HCT116 (cell line): ENCODE results near the gene PTPN22.

Source experiments
- CEBPB ChIP-seq: IDR thresholded peaks from 2 replicates; pipeline ENCODE4 v1.6.1; 2012; ENCODE audit warnings: low read depth
- EGR1 ChIP-seq: IDR thresholded peaks from 2 replicates; pipeline ENCODE4 v1.6.1; 2012; ENCODE audit warnings: low read depth
- EZH2 ChIP-seq: fragments of 200-600 bp; sonication (generic); IDR thresholded peaks from 2 replicates; pipeline ENCODE4 v1.6.1; 2017; ENCODE audit warnings: antibody characterized with exemption, mixed run types
- EZH2phosphoT487 ChIP-seq: fragments of 200-600 bp; IDR thresholded peaks from 2 replicates; pipeline ENCODE4 v1.6.1; 2018; ENCODE audit warnings: antibody characterized with exemption, borderline replicate concordance
- JUND ChIP-seq: IDR thresholded peaks from 2 replicates; pipeline ENCODE4 v1.6.1; 2012
- POLR2A ChIP-seq: IDR thresholded peaks from 2 replicates; pipeline ENCODE4 v1.7.0; 2011; ENCODE audit warnings: borderline replicate concordance; ENCODE audit not compliant: insufficient read depth, insufficient read length; ENCODE audit errors: extremely low read depth
- POLR2AphosphoS5 ChIP-seq: IDR thresholded peaks from 2 replicates; pipeline ENCODE4 v1.6.1; 2011; ENCODE audit warnings: mild to moderate bottlenecking, low read depth, low read length, moderate library complexity
- RAD21 ChIP-seq: IDR thresholded peaks from 2 replicates; pipeline ENCODE4 v1.6.1; 2012; ENCODE audit warnings: low read depth, mild to moderate bottlenecking
- SIN3A ChIP-seq: IDR thresholded peaks from 2 replicates; pipeline ENCODE4 v1.6.1; 2012; ENCODE audit warnings: low read depth
- YY1 ChIP-seq: IDR thresholded peaks from 2 replicates; pipeline ENCODE4 v1.6.1; 2011; ENCODE audit warnings: low read length, low read depth, moderate library complexity, mild to moderate bottlenecking; ENCODE audit not compliant: insufficient replicate concordance; ENCODE audit errors: extremely low read depth
- ZFX ChIP-seq: fragments of 450-650 bp; IDR thresholded peaks from 2 replicates; pipeline ENCODE4 v1.6.1; 2017
- ZNF274 ChIP-seq: fragments of 200-500 bp; sonication (Bioruptor generic); IDR thresholded peaks from 2 replicates; pipeline ENCODE4 v1.6.1; 2014; ENCODE audit warnings: mild to moderate bottlenecking, low read depth, low read length, inconsistent platforms
- TF ChIP-seq, protein P1 (sequence below), 3 experiments: fragments of 200-600 bp in 1 of 3; sonication (generic) in 1 of 3; IDR thresholded peaks in 2 of 3; conservative IDR thresholded peaks in 1 of 3; 2 replicates each; pipeline ENCODE4 v1.5.1; 2012 to 2017; ENCODE audit warnings: low read depth in 2 of 3, low read length in 2 of 3, antibody characterized with exemption in 1 of 3, borderline replicate concordance in 1 of 3, control low read depth in 1 of 3, mild to moderate bottlenecking in 1 of 3, mixed read lengths in 1 of 3, mixed run types in 1 of 3, moderate library complexity in 1 of 3; ENCODE audit not compliant: insufficient read depth in 1 of 3
- TF ChIP-seq, protein P2 (sequence below): IDR thresholded peaks from 2 replicates; pipeline ENCODE4 v1.6.1; 2012; ENCODE audit warnings: low read depth

DNA sequence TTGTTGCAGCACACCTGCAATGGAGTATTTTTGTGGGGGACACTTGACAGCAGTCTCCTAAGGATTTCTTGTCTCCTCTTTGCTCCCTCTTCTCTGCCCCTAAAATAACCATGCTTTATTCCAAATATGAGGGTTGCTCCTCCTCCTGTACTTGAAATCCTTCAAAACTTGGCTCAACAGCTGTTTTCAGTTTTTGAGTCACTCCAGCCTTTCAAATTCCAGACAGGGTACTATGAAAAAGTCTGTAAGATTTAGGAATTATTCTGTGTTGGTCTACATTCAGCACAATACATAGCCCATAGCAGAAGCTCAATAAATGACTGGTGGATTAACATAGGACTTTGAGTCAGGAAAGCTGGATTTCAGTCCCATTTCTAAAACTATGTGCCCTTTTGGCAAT lies 27.6 kb upstream of the PTPN22 start:
- TF ChIP-seq YY1 = no peak
- no peak for TF ChIP-seq EZH2
- TF ChIP-seq ZNF274 = no peak
- no peak for TF ChIP-seq POLR2AphosphoS5
- TF ChIP-seq, protein P1, sequence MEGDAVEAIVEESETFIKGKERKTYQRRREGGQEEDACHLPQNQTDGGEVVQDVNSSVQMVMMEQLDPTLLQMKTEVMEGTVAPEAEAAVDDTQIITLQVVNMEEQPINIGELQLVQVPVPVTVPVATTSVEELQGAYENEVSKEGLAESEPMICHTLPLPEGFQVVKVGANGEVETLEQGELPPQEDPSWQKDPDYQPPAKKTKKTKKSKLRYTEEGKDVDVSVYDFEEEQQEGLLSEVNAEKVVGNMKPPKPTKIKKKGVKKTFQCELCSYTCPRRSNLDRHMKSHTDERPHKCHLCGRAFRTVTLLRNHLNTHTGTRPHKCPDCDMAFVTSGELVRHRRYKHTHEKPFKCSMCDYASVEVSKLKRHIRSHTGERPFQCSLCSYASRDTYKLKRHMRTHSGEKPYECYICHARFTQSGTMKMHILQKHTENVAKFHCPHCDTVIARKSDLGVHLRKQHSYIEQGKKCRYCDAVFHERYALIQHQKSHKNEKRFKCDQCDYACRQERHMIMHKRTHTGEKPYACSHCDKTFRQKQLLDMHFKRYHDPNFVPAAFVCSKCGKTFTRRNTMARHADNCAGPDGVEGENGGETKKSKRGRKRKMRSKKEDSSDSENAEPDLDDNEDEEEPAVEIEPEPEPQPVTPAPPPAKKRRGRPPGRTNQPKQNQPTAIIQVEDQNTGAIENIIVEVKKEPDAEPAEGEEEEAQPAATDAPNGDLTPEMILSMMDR (IDR thresholded peaks at IDR 0.05 in 2 of 3, conservative IDR thresholded peaks at IDR 0.05 in 1 of 3; ENCODE audit: borderline replicate concordance in 1 of 3, insufficient read depth in 1 of 3, low read depth in 2 of 3, low read length in 2 of 3) = no peak
- no peak for TF ChIP-seq POLR2A
- no peak for TF ChIP-seq JUND
- no peak for TF ChIP-seq CEBPB
- TF ChIP-seq, protein P2, sequence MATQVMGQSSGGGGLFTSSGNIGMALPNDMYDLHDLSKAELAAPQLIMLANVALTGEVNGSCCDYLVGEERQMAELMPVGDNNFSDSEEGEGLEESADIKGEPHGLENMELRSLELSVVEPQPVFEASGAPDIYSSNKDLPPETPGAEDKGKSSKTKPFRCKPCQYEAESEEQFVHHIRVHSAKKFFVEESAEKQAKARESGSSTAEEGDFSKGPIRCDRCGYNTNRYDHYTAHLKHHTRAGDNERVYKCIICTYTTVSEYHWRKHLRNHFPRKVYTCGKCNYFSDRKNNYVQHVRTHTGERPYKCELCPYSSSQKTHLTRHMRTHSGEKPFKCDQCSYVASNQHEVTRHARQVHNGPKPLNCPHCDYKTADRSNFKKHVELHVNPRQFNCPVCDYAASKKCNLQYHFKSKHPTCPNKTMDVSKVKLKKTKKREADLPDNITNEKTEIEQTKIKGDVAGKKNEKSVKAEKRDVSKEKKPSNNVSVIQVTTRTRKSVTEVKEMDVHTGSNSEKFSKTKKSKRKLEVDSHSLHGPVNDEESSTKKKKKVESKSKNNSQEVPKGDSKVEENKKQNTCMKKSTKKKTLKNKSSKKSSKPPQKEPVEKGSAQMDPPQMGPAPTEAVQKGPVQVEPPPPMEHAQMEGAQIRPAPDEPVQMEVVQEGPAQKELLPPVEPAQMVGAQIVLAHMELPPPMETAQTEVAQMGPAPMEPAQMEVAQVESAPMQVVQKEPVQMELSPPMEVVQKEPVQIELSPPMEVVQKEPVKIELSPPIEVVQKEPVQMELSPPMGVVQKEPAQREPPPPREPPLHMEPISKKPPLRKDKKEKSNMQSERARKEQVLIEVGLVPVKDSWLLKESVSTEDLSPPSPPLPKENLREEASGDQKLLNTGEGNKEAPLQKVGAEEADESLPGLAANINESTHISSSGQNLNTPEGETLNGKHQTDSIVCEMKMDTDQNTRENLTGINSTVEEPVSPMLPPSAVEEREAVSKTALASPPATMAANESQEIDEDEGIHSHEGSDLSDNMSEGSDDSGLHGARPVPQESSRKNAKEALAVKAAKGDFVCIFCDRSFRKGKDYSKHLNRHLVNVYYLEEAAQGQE = no peak
- no peak for TF ChIP-seq EZH2phosphoT487
- no peak for TF ChIP-seq EGR1
- no peak for TF ChIP-seq SIN3A
- no peak for TF ChIP-seq RAD21
- no peak for TF ChIP-seq ZFX
